HG02798 (cell line): ENCODE data around the gene UGT2B10.

Experiments used
- ATAC-seq: cut with Tn5 transposase; IDR thresholded peaks from one replicate; pipeline ENCODE4 v1.9.1; 2021; ENCODE audit warnings: mild to moderate bottlenecking; ENCODE audit not compliant: unreplicated experiment, poor library complexity

The UGT2B10 gene

GRCh38 chr4:68869274-68869773, 53.5 kb downstream of the UGT2B10 start:
- no peak for ATAC-seq

GRCh38 chr4:68871809-68872642, 56.2 kb downstream of the UGT2B10 start:
- no peak for ATAC-seq

- ATAC-seq: no peak
These were observed 57.1 kb downstream of the UGT2B10 start for GRCh38 chr4:68872643-68873502.

- no peak for ATAC-seq
These were observed 58.7 kb downstream of the UGT2B10 start for GRCh38 chr4:68874507-68874906.

GRCh38 chr4:68877555-68877954, 61.8 kb downstream of the UGT2B10 start:
- no peak for ATAC-seq

GRCh38 chr4:68878048-68878447, 62.3 kb downstream of the UGT2B10 start:
- ATAC-seq: no peak
